OCI-LY1 (cell line): Measurements from ENCODE around the gene GALNT2.

ENCODE experiments used
- H2AFZ ChIP-seq: fragments of 200-600 bp; sonication (generic), shearing (Covaris generic); 2 replicates; pipeline ENCODE4 v1.6.0; 2014; ENCODE audit warnings: antibody characterized with exemption, mild to moderate bottlenecking, low read length
- H3F3A ChIP-seq: fragments of 200-600 bp; sonication (generic), shearing (Covaris generic); 2 replicates; pipeline ENCODE4 v1.6.0; 2014; ENCODE audit warnings: mild to moderate bottlenecking, antibody characterized with exemption, low read length, moderate library complexity; ENCODE audit not compliant: insufficient read depth
- H3K27ac ChIP-seq: fragments of 200-600 bp; sonication (generic); 2 replicates; pipeline ENCODE4 v1.5.1; 2014; ENCODE audit warnings: low read length, mixed run types, mild to moderate bottlenecking, low read depth; ENCODE audit not compliant: poor library complexity, severe bottlenecking
- H3K27me3 ChIP-seq: fragments of 200-600 bp; sonication (generic); 2 replicates; pipeline ENCODE4 v1.6.0; 2014; ENCODE audit warnings: antibody characterized with exemption, mild to moderate bottlenecking, low read length, moderate library complexity; ENCODE audit not compliant: insufficient read depth
- H3K36me3 ChIP-seq: fragments of 200-600 bp; sonication (generic); 2 replicates; pipeline ENCODE4 v1.6.1; 2014; ENCODE audit warnings: mild to moderate bottlenecking, antibody characterized with exemption, low read length, moderate library complexity, mixed read lengths; ENCODE audit not compliant: insufficient read depth
- H3K4me1 ChIP-seq: fragments of 200-600 bp; sonication (generic); 2 replicates; pipeline ENCODE4 v1.5.1; 2014; ENCODE audit warnings: mild to moderate bottlenecking, low read length, moderate library complexity; ENCODE audit not compliant: insufficient read depth, severe bottlenecking
- H3K4me2 ChIP-seq: fragments of 200-600 bp; sonication (generic), shearing (Covaris generic); 2 replicates; pipeline ENCODE4 v1.6.1; 2014; ENCODE audit warnings: low read length
- H3K4me3 ChIP-seq: fragments of 200-600 bp; sonication (generic); 2 replicates; pipeline ENCODE4 v1.5.1; 2014; ENCODE audit warnings: low read length, low read depth, mild to moderate bottlenecking, mixed read lengths; ENCODE audit not compliant: poor library complexity, severe bottlenecking
- H3K79me2 ChIP-seq: fragments of 200-600 bp; shearing (Covaris generic); 2 replicates; pipeline ENCODE4 v1.6.1; 2016; ENCODE audit warnings: mixed run types, low read length, mixed read lengths; ENCODE audit not compliant: insufficient read depth
- H3K9ac ChIP-seq: fragments of 200-600 bp; sonication (generic), shearing (Covaris generic); 2 replicates; pipeline ENCODE4 v1.6.1; 2014; ENCODE audit warnings: mild to moderate bottlenecking, low read length, mixed read lengths
- H3K9me2 ChIP-seq: fragments of 200-600 bp; sonication (generic), shearing (Covaris generic); 2 replicates; pipeline ENCODE4 v1.6.1; 2014; ENCODE audit warnings: low read depth, mild to moderate bottlenecking, low read length, mixed read lengths
- H3K9me3 ChIP-seq: fragments of 200-600 bp; shearing (Covaris generic); 2 replicates; pipeline ENCODE4 v1.6.1; 2014; ENCODE audit warnings: low read length, mixed read lengths
- H4K20me1 ChIP-seq: fragments of 200-600 bp; sonication (generic), shearing (Covaris generic); 2 replicates; pipeline ENCODE4 v1.6.0; 2016; ENCODE audit warnings: mild to moderate bottlenecking, low read length; ENCODE audit not compliant: insufficient read depth
- EZH2 ChIP-seq: fragments of 200-600 bp; sonication (generic), shearing (Covaris generic); IDR thresholded peaks from 2 replicates; pipeline ENCODE4 v1.8.0; 2017; ENCODE audit warnings: borderline replicate concordance, mixed run types, mild to moderate bottlenecking, antibody characterized with exemption, low read length, moderate library complexity, mixed read lengths
- TF ChIP-seq, protein P1 (sequence below): fragments of 200-600 bp; sonication (generic), shearing (Covaris generic); IDR thresholded peaks from 2 replicates; pipeline ENCODE4 v1.5.1; 2017; ENCODE audit warnings: mild to moderate bottlenecking, antibody characterized with exemption, low read length, moderate library complexity, mixed read lengths

GALNT2 gene

GRCh38 chr1:230310381-230311163 lies 243.5 kb downstream of the GALNT2 start:
- H3K27ac ChIP-seq: no peak overlapping the region
- H3K9me3 ChIP-seq: no peaks in the 10 kb centered on the region
- no peaks in the 10 kb centered on the region for H3K79me2 ChIP-seq
- no peak overlapping the region for H3K9ac ChIP-seq
- H3F3A ChIP-seq: no peaks in the 10 kb centered on the region
- no peaks in the 10 kb centered on the region for H3K9me2 ChIP-seq
- H3K4me3 ChIP-seq: no peak overlapping the region
- no peak for TF ChIP-seq EZH2
- TF ChIP-seq, protein P1, sequence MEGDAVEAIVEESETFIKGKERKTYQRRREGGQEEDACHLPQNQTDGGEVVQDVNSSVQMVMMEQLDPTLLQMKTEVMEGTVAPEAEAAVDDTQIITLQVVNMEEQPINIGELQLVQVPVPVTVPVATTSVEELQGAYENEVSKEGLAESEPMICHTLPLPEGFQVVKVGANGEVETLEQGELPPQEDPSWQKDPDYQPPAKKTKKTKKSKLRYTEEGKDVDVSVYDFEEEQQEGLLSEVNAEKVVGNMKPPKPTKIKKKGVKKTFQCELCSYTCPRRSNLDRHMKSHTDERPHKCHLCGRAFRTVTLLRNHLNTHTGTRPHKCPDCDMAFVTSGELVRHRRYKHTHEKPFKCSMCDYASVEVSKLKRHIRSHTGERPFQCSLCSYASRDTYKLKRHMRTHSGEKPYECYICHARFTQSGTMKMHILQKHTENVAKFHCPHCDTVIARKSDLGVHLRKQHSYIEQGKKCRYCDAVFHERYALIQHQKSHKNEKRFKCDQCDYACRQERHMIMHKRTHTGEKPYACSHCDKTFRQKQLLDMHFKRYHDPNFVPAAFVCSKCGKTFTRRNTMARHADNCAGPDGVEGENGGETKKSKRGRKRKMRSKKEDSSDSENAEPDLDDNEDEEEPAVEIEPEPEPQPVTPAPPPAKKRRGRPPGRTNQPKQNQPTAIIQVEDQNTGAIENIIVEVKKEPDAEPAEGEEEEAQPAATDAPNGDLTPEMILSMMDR: peak; percentile 94
- H2AFZ ChIP-seq: no peak overlapping the region
- H3K4me1 ChIP-seq: peaks cover 19% of the 10 kb centered on the region
- no peaks in the 10 kb centered on the region for H3K27me3 ChIP-seq
- H3K4me2 ChIP-seq: peak overlapping the region; percentile 13; the same call in 1 of the 2 replicates
- H3K36me3 ChIP-seq: no peaks in the 10 kb centered on the region
- no peaks in the 10 kb centered on the region for H4K20me1 ChIP-seq

DNA sequence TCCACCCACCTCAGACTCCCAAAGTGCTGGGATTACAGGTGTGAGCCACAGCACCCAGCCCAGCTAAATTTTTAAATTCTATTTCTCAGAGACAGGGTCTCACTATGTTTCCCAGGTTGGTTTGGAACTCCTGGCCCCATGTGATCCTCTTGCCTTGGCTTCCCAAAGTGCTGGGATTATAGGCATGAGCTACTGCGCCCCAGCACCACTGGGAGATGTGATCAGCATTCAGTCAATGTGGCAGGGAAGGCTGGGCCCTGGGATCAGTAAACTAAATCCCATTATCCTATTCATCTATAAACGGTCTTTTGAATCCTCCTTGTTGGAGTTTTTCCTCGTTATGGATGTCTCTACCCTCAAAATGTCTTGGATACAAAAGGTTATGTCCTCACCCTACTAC lies 245.6 kb downstream of the GALNT2 start:
- TF ChIP-seq, protein P1: no peak
- TF ChIP-seq EZH2: no peak
- Histone ChIP-seq H3K4me2 (no peak overlapping the region), H2AFZ (no peak overlapping the region), H3K4me1 (no peaks in the 10 kb centered on the region), H4K20me1 (no peaks in the 10 kb centered on the region), H3K27ac (no peak overlapping the region), H3K9me2 (no peaks in the 10 kb centered on the region), H3K4me3 (no peak overlapping the region), H3K9me3 (no peaks in the 10 kb centered on the region), H3K9ac (no peak overlapping the region), H3F3A (no peaks in the 10 kb centered on the region), H3K79me2 (no peaks in the 10 kb centered on the region), H3K27me3 (no peaks in the 10 kb centered on the region), H3K36me3 (no peaks in the 10 kb centered on the region)

DNA sequence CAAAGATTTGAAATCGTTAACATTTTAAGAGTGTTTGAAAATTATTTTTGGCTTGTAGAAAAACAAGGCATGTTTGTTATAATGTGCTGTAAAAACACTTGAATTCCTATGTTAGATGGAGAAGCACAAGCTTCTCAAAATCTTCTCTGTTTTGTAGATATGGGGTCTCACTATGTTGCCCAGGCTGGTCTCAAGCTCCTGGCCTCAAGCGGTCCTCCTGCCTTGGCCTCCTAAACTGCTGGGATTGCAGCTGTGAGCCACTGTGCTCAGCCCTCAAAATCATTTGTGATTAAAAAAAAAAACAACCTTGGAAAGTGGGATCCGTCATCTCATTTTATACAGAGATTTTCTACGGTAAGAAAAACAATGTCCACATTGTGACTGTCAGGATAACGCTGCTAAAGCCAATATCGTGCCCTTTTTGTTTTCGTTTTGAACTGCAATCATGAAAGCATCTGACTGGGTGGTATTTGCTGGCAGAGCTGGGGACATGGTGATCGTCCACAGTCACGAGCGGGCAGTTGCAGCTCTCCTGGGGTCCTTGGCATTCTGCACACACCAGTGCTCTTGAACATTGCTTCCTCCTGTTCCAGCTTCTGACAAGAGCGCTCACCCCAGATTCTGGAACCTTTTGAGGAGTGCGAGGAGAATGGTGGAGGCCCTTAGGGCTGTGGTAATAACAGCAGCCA lies 246.6 kb downstream of the GALNT2 start:
- Histone ChIP-seq H3K27ac (no peak overlapping the region), H3K9ac (no peak overlapping the region), H2AFZ (no peak overlapping the region), H4K20me1 (no peaks in the 10 kb centered on the region), H3K4me1 (no peaks in the 10 kb centered on the region), H3K79me2 (no peaks in the 10 kb centered on the region), H3K4me3 (no peak overlapping the region), H3K9me2 (no peaks in the 10 kb centered on the region), H3K36me3 (no peaks in the 10 kb centered on the region), H3F3A (no peaks in the 10 kb centered on the region), H3K9me3 (no peaks in the 10 kb centered on the region), H3K27me3 (no peaks in the 10 kb centered on the region), H3K4me2 (no peak overlapping the region)
- TF ChIP-seq EZH2: no peak
- TF ChIP-seq, protein P1: no peak
